IMR-90 (cell line): Measurements from ENCODE around the gene MLIP. TPM values are rescaled to one million over a fixed set of nuclear protein-coding genes. Genes with fewer than 3 reads are reported as not detected.
A peak's percentile ranks its signal among the peaks of the same experiment; 100 is the strongest.

Experiments
- ATAC-seq: fragments of 200-7000 bp; cut with Tn5 transposase; 2 replicates; pipeline ENCODE4 v1.9.1; 2020; ENCODE audit warnings: low read depth, mild to moderate bottlenecking, moderate library complexity
- BruUV-seq: library from RNA; stranded (reverse); fragments of 400-500 nt; replicated peaks from 2 replicates; lab custom pipeline; 2021; lab: Mats Ljungman, UMichigan
- CTCF ChIA-PET: fragments of 300-600 bp; formaldehyde crosslinking; extraction: SDS; loops from one replicate; lab custom pipeline; 2021; ENCODE audit warnings: antibody characterized with exemption; lab: Yijun Ruan, JAX
- POLR2A ChIA-PET: fragments of 300-600 bp; sonication (Branson Sonifier 250); formaldehyde crosslinking; loops from one replicate; lab custom pipeline; 2022; ENCODE audit warnings: antibody characterized with exemption; ENCODE audit not compliant: unreplicated experiment; lab: Charles Lee
- DNase-seq: peaks from one replicate; pipeline ENCODE4 v3.0.0; 2013
- H2AFZ ChIP-seq: replicated peaks from 2 replicates; pipeline ENCODE3; 2013; ENCODE audit warnings: low read length, mild to moderate bottlenecking; ENCODE audit not compliant: poor library complexity
- H2AK5ac ChIP-seq: 2 replicates; pipeline ENCODE4 v1.6.1; 2013; ENCODE audit warnings: low read depth, low read length, inconsistent platforms
- H2AK9ac ChIP-seq: replicated peaks from 2 replicates; pipeline ENCODE3; 2013; ENCODE audit warnings: mild to moderate bottlenecking, low read depth, low read length, moderate library complexity; ENCODE audit not compliant: poor library complexity
- H2BK120ac ChIP-seq: 2 replicates; pipeline ENCODE4 v1.6.1; 2013; ENCODE audit warnings: low read depth, low read length, inconsistent platforms
- H2BK15ac ChIP-seq: 3 replicates; pipeline ENCODE4 v1.6.1; 2013; ENCODE audit warnings: low read depth, low read length, inconsistent platforms
- H2BK20ac ChIP-seq: 2 replicates; pipeline ENCODE4 v1.6.1; 2013; ENCODE audit warnings: low read depth, mild to moderate bottlenecking, inconsistent platforms, low read length, moderate library complexity
- H2BK5ac ChIP-seq: 2 replicates; pipeline ENCODE4 v1.6.1; 2013; ENCODE audit warnings: mild to moderate bottlenecking, low read depth, low read length, inconsistent platforms; ENCODE audit not compliant: poor library complexity, severe bottlenecking
- H3K14ac ChIP-seq: replicated peaks from 2 replicates; pipeline ENCODE4 v1.6.1; 2013; ENCODE audit warnings: low read depth, low read length, inconsistent platforms
- H3K18ac ChIP-seq: 2 replicates; pipeline ENCODE4 v1.6.1; 2013; ENCODE audit warnings: low read depth, low read length, control low read depth
- H3K23ac ChIP-seq: 2 replicates; pipeline ENCODE4 v1.6.1; 2013; ENCODE audit warnings: low read depth, low read length, inconsistent platforms
- H3K27ac ChIP-seq: 2 replicates; pipeline ENCODE4 v1.5.1; 2013; ENCODE audit warnings: mild to moderate bottlenecking, control low read depth, low read length; ENCODE audit not compliant: insufficient read depth
- H3K27me3 ChIP-seq: 2 replicates; pipeline ENCODE4 v1.6.1; 2013; ENCODE audit warnings: low read length; ENCODE audit not compliant: control insufficient read depth, insufficient read depth
- H3K36me3 ChIP-seq: 2 replicates; pipeline ENCODE4 v1.6.1; 2013; ENCODE audit warnings: low read length, mixed read lengths; ENCODE audit not compliant: control insufficient read depth, insufficient read depth
- H3K4ac ChIP-seq: 2 replicates; pipeline ENCODE4 v1.6.1; 2013; ENCODE audit warnings: low read depth, low read length, inconsistent platforms
- H3K4me1 ChIP-seq: 2 replicates; pipeline ENCODE4 v1.6.1; 2013; ENCODE audit warnings: low read length, mixed read lengths; ENCODE audit not compliant: control insufficient read depth, insufficient read depth
- H3K4me2 ChIP-seq: 2 replicates; pipeline ENCODE4 v1.6.1; 2013; ENCODE audit warnings: low read depth, mild to moderate bottlenecking, control low read depth, low read length, moderate library complexity
- H3K4me3 ChIP-seq: 2 replicates; pipeline ENCODE4 v1.5.1; 2013; ENCODE audit warnings: low read depth, mild to moderate bottlenecking, control low read depth, low read length, moderate library complexity; ENCODE audit not compliant: insufficient read depth
- H3K56ac ChIP-seq: 2 replicates; pipeline ENCODE4 v1.6.1; 2013; ENCODE audit warnings: low read length, inconsistent platforms; ENCODE audit not compliant: insufficient read depth; ENCODE audit errors: extremely low read depth
- H3K79me1 ChIP-seq, 2 experiments: 2 replicates each; pipeline ENCODE4 v1.6.1; 2013; ENCODE audit warnings: low read length in 2 of 2, inconsistent platforms in 1 of 2, low read depth in 1 of 2
- H3K9ac ChIP-seq: 2 replicates; pipeline ENCODE4 v1.6.1; 2013; ENCODE audit warnings: low read depth, low read length, control low read depth
- H3K9me1 ChIP-seq: 2 replicates; pipeline ENCODE4 v1.6.1; 2013; ENCODE audit warnings: low read length, inconsistent platforms; ENCODE audit not compliant: insufficient read depth
- H3K9me3 ChIP-seq: 2 replicates; pipeline ENCODE4 v1.6.1; 2013; ENCODE audit warnings: low read length; ENCODE audit not compliant: control insufficient read depth, insufficient read depth
- H4K20me1 ChIP-seq: 2 replicates; pipeline ENCODE4 v1.6.1; 2013; ENCODE audit warnings: low read length, inconsistent platforms; ENCODE audit not compliant: insufficient read depth
- H4K5ac ChIP-seq: 2 replicates; pipeline ENCODE4 v1.6.1; 2013; ENCODE audit warnings: mild to moderate bottlenecking, low read depth, low read length, control low read depth
- H4K8ac ChIP-seq, 2 experiments: 2 replicates each; pipeline ENCODE4 v1.6.1; 2013; ENCODE audit warnings: low read depth in 2 of 2, low read length in 2 of 2, control low read depth in 1 of 2, inconsistent platforms in 1 of 2
- H4K91ac ChIP-seq: 2 replicates; pipeline ENCODE4 v1.6.1; 2013; ENCODE audit warnings: low read depth, low read length, inconsistent platforms; ENCODE audit not compliant: insufficient read depth
- BHLHE40 ChIP-seq: fragments of 150-350 bp; IDR thresholded peaks from 2 replicates; pipeline ENCODE4 v1.6.1; 2016; ENCODE audit warnings: mild to moderate bottlenecking, low read depth, low read length
- CEBPB ChIP-seq: IDR thresholded peaks from 2 replicates; pipeline ENCODE4 v1.6.1; 2012; ENCODE audit warnings: low read depth, low read length, improper control_type of control experiment
- CHD1 ChIP-seq: IDR thresholded peaks from 2 replicates; pipeline ENCODE4 v1.6.1; 2012; ENCODE audit warnings: low read depth, low read length, improper control_type of control experiment
- CTCF ChIP-seq: conservative IDR thresholded peaks from 2 replicates; pipeline ENCODE4 v1.5.1; 2012; ENCODE audit warnings: mild to moderate bottlenecking, low read depth, low read length, improper control_type of control experiment
- FOS ChIP-seq: fragments of 150-350 bp; IDR thresholded peaks from 2 replicates; pipeline ENCODE4 v1.6.1; 2016; ENCODE audit warnings: low read depth, low read length
- MAFK ChIP-seq: IDR thresholded peaks from 2 replicates; pipeline ENCODE4 v1.6.1; 2012; ENCODE audit warnings: low read depth, low read length, improper control_type of control experiment
- MAZ ChIP-seq: IDR thresholded peaks from 2 replicates; pipeline ENCODE4 v1.6.1; 2012; ENCODE audit warnings: low read depth, mild to moderate bottlenecking, low read length, improper control_type of control experiment, moderate library complexity, borderline replicate concordance
- MXI1 ChIP-seq: IDR thresholded peaks from 2 replicates; pipeline ENCODE4 v1.6.1; 2012; ENCODE audit warnings: low read depth, mild to moderate bottlenecking, low read length, moderate library complexity, borderline replicate concordance
- NFE2L2 ChIP-seq: fragments of 150-350 bp; IDR thresholded peaks from 2 replicates; pipeline ENCODE4 v1.6.1; 2016; ENCODE audit warnings: low read depth, mild to moderate bottlenecking, low read length
- POLR2A ChIP-seq: IDR thresholded peaks from 2 replicates; pipeline ENCODE4 v1.6.1; 2012; ENCODE audit warnings: mild to moderate bottlenecking, low read depth, low read length
- RAD21 ChIP-seq: IDR thresholded peaks from 2 replicates; pipeline ENCODE4 v1.6.1; 2012; ENCODE audit warnings: low read length, improper control_type of control experiment
- RCOR1 ChIP-seq: IDR thresholded peaks from 2 replicates; pipeline ENCODE4 v1.6.1; 2012; ENCODE audit warnings: mild to moderate bottlenecking, low read length, improper control_type of control experiment; ENCODE audit not compliant: insufficient replicate concordance
- RFX5 ChIP-seq: IDR thresholded peaks from 2 replicates; pipeline ENCODE4 v1.8.0; 2012; ENCODE audit warnings: low read depth, mild to moderate bottlenecking, low read length, moderate library complexity
- SMC3 ChIP-seq: fragments of 150-350 bp; IDR thresholded peaks from 2 replicates; pipeline ENCODE4 v1.6.1; 2016; ENCODE audit warnings: low read depth, mild to moderate bottlenecking, antibody characterized with exemption, low read length, moderate library complexity
- WGBS, 2 experiments: methylation state at CpG; one replicate each; pipeline versions ENCODE4 v1.1.5 to v1.1.7; 2013; ENCODE audit warnings: missing lambda C conversion rate in 2 of 2; ENCODE audit not compliant: insufficient read length in 1 of 2; ENCODE audit errors: extremely low coverage in 2 of 2; 5-methylcytosine and 5-hydroxymethylcytosine counted together
- dilution Hi-C: fragments of 300-500 bp; cut with HindIII; formaldehyde crosslinking; loops from one replicate; pipeline ENCODE4 v1.14.3; 2018; ENCODE audit warnings: low sequenced_read_pairs; ENCODE audit not compliant: unreplicated experiment
- in situ Hi-C: fragments of 300-500 bp; cut with MboI; formaldehyde crosslinking; loops from 3 replicates; pipeline ENCODE4 v1.14.3; 2019; ENCODE audit warnings: low sequenced_read_pairs, inconsistent platforms, mixed read lengths
- intact Hi-C: fragments of 100-400 bp; cut with micrococcal nuclease; formaldehyde crosslinking; loops from 2 replicates; pipeline ENCODE4 v1.10.0; 2022
- polyA plus RNA-seq, 3 experiments: library from polyadenylated mRNA; depleted of rRNA; stranded (reverse); fragments of >200 nt; gene quantifications; 2 replicates each; pipeline ENCODE4 v1.2.3, GENCODE V29; 2012; ENCODE audit warnings: low replicate concordance in 1 of 3
- total RNA-seq: library from RNA; depleted of rRNA; stranded (reverse); fragments of >200 nt; gene quantifications from 2 replicates; pipeline ENCODE4 v1.2.3, GENCODE V29; 2012
- TF ChIP-seq, protein P1 (sequence below): fragments of 150-350 bp; IDR thresholded peaks from 2 replicates; pipeline ENCODE4 v1.6.1; 2016; ENCODE audit warnings: low read depth, mild to moderate bottlenecking, low read length, moderate library complexity, borderline replicate concordance
- TF ChIP-seq, protein P2 (sequence below): fragments of 150-350 bp; IDR thresholded peaks from 2 replicates; pipeline ENCODE4 v1.6.1; 2017; ENCODE audit warnings: mild to moderate bottlenecking, antibody characterized with exemption, low read length, low read depth

The MLIP gene
- total and polyA plus RNA-seq, 2 of the 4 experiments (the other 2 are of a cell fraction) = not detected

- no TSS peak for BruUV-seq
- H2AFZ ChIP-seq = no peak overlapping the region
Measured at GRCh38 chr6:54085047-54085446, 26.2 kb upstream of the MLIP start.

More at GRCh38 chr6:54085047-54085446, 26.2 kb upstream of the MLIP start:
- no peak overlapping the region for H2AK9ac ChIP-seq
- peak overlapping the region; percentile 25; the same call in 1 of the 2 replicates for H2AK5ac ChIP-seq
- 0 out of 2 replicates have a peak, but pooled peaks cover 3% of the 10 kb centered on the region for H3K9me1 ChIP-seq
- H3K4me3 ChIP-seq = no peak overlapping the region
- H3K4me1 ChIP-seq = peaks cover 9% of the 10 kb centered on the region
- WGBS, 2 experiments = no CpG with 5 or more reads among the region's 2 CpGs
- in situ Hi-C loops (no loop called here), intact Hi-C loops (no loop called here), dilution Hi-C loops (no loop called here)
- H4K20me1 ChIP-seq = no peaks in the 10 kb centered on the region
- H3K27ac ChIP-seq = peak overlapping the region; percentile 60; the same call in 1 of the 2 replicates
- no peak overlapping the region for H3K4me2 ChIP-seq
- peak overlapping the region; percentile 8 for H2BK5ac ChIP-seq
- peak overlapping the region; percentile 40; the same call in 1 of the 2 replicates for H3K4ac ChIP-seq
- no peak overlapping the region for H3K56ac ChIP-seq
- peak overlapping the region; percentile 21; the same call in 1 of the 2 replicates for H3K14ac ChIP-seq
- no peaks in the 10 kb centered on the region for H3K27me3 ChIP-seq
- H3K9ac ChIP-seq = no peak overlapping the region
- no peak overlapping the region for H4K91ac ChIP-seq
- H4K8ac ChIP-seq = peak overlapping the region in 1 of 2 experiments; percentile 15; a peak in 1 of 4 replicates
- peak overlapping the region; percentile 18 for H2BK120ac ChIP-seq
- ChIA-PET POLR2A (no interaction called here), CTCF (no interaction called here)
- peak overlapping the region; percentile 47 for H3K18ac ChIP-seq
- no peaks in the 10 kb centered on the region for H3K9me3 ChIP-seq
- DNase-seq = no peak
- H2BK15ac ChIP-seq = 0 out of 3 replicates have a peak overlapping the region, but pooled peaks have one; percentile 1
- peak; percentile 10 for ATAC-seq
- TF ChIP-seq MAFK (no peak), POLR2A (no peak), RAD21 (no peak), FOS (no peak), RFX5 (no peak), NFE2L2 (no peak), CEBPB (no peak), CHD1 (no peak), MXI1 (no peak), SMC3 (no peak), RCOR1 (no peak), BHLHE40 (no peak), CTCF (no peak), MAZ (no peak)
- TF ChIP-seq, protein P1, sequence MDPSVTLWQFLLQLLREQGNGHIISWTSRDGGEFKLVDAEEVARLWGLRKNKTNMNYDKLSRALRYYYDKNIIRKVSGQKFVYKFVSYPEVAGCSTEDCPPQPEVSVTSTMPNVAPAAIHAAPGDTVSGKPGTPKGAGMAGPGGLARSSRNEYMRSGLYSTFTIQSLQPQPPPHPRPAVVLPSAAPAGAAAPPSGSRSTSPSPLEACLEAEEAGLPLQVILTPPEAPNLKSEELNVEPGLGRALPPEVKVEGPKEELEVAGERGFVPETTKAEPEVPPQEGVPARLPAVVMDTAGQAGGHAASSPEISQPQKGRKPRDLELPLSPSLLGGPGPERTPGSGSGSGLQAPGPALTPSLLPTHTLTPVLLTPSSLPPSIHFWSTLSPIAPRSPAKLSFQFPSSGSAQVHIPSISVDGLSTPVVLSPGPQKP = no peak
- TF ChIP-seq, protein P2, sequence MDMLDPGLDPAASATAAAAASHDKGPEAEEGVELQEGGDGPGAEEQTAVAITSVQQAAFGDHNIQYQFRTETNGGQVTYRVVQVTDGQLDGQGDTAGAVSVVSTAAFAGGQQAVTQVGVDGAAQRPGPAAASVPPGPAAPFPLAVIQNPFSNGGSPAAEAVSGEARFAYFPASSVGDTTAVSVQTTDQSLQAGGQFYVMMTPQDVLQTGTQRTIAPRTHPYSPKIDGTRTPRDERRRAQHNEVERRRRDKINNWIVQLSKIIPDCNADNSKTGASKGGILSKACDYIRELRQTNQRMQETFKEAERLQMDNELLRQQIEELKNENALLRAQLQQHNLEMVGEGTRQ = no peak
- peak overlapping the region; percentile 26; the same call in 1 of the 2 replicates for H3K23ac ChIP-seq
- no peak overlapping the region for H2BK20ac ChIP-seq
- H3K36me3 ChIP-seq = no peaks in the 10 kb centered on the region
- H4K5ac ChIP-seq = no peak overlapping the region
- H3K79me1 ChIP-seq = no peaks in the 10 kb centered on the region
